Activated CD8-positive, alpha-beta T cell treated with anti-CD3 and anti-CD28 coated beads for 36 hours (primary cell): ENCODE results near the gene SEC23A. TPM values are rescaled to one million over a fixed set of nuclear protein-coding genes. Genes with fewer than 3 reads are reported as not detected.
A peak's percentile ranks its signal among the peaks of the same experiment; 100 is the strongest.
"Not testable (repeated sequence)": the region's sequence is repeated elsewhere in the genome, so short reads cannot be mapped to it uniquely, and the experiment has no call there.

Experiments
- ATAC-seq: fragments of 200-7000 bp; cut with Tn5 transposase; one replicate; pipeline ENCODE4 v1.10.0; 2021; ENCODE audit warnings: mild to moderate bottlenecking, moderate library complexity
- CTCF ChIA-PET: fragments of 350-600 bp; sonication (Branson Sonifier 250); formaldehyde crosslinking; loops from one replicate; lab custom pipeline; 2021; ENCODE audit warnings: antibody characterized with exemption; lab: Charles Lee
- POLR2A ChIA-PET: fragments of 350-600 bp; sonication (Branson Sonifier 250); formaldehyde crosslinking; loops from one replicate; lab custom pipeline; 2021; ENCODE audit warnings: antibody characterized with exemption; lab: Charles Lee
- DNase-seq: peaks from one replicate; pipeline ENCODE4 v3.0.0-alpha.2; 2020
- H3K27ac Mint-ChIP-seq: one replicate; pipeline ENCODE4 v1.8.0; 2021; ENCODE audit warnings: mild to moderate bottlenecking, mixed read lengths
- H3K27me3 Mint-ChIP-seq: one replicate; pipeline ENCODE4 v1.8.0; 2021; ENCODE audit warnings: mixed read lengths
- H3K36me3 Mint-ChIP-seq: one replicate; pipeline ENCODE4 v1.8.0; 2021; ENCODE audit warnings: low read depth, mixed read lengths
- H3K4me1 Mint-ChIP-seq: one replicate; pipeline ENCODE4 v1.8.0; 2021; ENCODE audit warnings: low read depth, mixed read lengths
- H3K4me3 Mint-ChIP-seq: one replicate; pipeline ENCODE4 v1.8.0; 2021; ENCODE audit warnings: mild to moderate bottlenecking, moderate library complexity, mixed read lengths
- H3K9me3 Mint-ChIP-seq: one replicate; pipeline ENCODE4 v1.8.0; 2021; ENCODE audit warnings: mixed read lengths
- intact Hi-C: fragments of 100-400 bp; cut with micrococcal nuclease; formaldehyde crosslinking; loops from one replicate; pipeline ENCODE4 v1.10.0; 2022
- total RNA-seq, 2 experiments: library from RNA; stranded (reverse); gene quantifications; one replicate each; pipeline ENCODE4 v1.2.3, GENCODE V29; 2021
- TF ChIP-seq, protein P1 (sequence below): fragments of 200-600 bp; IDR thresholded peaks from one replicate; pipeline ENCODE4 v1.8.0; 2022; ENCODE audit warnings: antibody characterized with exemption, mild to moderate bottlenecking

Gene SEC23A
- total RNA-seq, 2 experiments from 2014 or later = 45.4 to 45.6 TPM

- POLR2A ChIA-PET = no interaction called here
- no peaks in the 10 kb centered on the region for H3K4me1 Mint-ChIP-seq
- ATAC-seq = no peak
- no peaks in the 10 kb centered on the region for H3K36me3 Mint-ChIP-seq
- no peaks in the 10 kb centered on the region for H3K27me3 Mint-ChIP-seq
- CTCF ChIA-PET = interaction anchor here (0.5 to 2.3 kb wide), 28 partner anchors 9 to 1113 kb away, joined by 3 to 16 read pairs (median 4); no protein-coding TSS in a partner anchor
- peak; percentile 43 for DNase-seq
- intact Hi-C loops = loop anchor here (2.0 kb wide), 1 partner anchor 293 kb away; no protein-coding TSS in a partner anchor
- no peak overlapping the region for H3K27ac Mint-ChIP-seq
- TF ChIP-seq, protein P1, sequence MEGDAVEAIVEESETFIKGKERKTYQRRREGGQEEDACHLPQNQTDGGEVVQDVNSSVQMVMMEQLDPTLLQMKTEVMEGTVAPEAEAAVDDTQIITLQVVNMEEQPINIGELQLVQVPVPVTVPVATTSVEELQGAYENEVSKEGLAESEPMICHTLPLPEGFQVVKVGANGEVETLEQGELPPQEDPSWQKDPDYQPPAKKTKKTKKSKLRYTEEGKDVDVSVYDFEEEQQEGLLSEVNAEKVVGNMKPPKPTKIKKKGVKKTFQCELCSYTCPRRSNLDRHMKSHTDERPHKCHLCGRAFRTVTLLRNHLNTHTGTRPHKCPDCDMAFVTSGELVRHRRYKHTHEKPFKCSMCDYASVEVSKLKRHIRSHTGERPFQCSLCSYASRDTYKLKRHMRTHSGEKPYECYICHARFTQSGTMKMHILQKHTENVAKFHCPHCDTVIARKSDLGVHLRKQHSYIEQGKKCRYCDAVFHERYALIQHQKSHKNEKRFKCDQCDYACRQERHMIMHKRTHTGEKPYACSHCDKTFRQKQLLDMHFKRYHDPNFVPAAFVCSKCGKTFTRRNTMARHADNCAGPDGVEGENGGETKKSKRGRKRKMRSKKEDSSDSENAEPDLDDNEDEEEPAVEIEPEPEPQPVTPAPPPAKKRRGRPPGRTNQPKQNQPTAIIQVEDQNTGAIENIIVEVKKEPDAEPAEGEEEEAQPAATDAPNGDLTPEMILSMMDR = peak; percentile 77
- no peak overlapping the region for H3K4me3 Mint-ChIP-seq
- H3K9me3 Mint-ChIP-seq = no peaks in the 10 kb centered on the region
These were observed 87.6 kb downstream of the SEC23A start for GRCh38 chr14:39015360-39015961.

DNA sequence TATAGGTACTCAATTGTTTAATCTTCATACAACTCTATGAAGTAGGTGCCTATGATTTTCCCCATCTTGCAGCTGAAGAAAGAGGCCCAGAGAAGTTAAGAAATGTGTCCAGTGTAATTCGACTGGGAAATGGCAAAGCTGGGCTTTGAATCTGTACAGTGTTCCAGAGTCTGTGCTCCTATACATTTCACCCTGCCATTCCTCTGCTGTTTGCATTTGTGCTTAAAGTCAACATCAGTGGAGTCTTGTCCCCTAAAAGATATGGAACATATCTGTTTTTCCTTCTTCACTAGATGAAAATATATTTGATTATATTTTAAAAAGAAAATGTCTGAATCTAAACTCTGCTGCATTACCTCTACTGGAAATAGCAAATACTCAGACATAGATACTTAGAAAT lies 88.6 kb downstream of the SEC23A start:
- ATAC-seq = no peak
- TF ChIP-seq, protein P1 = no peak
- Mint-ChIP-seq H3K27ac (no peak overlapping the region), H3K9me3 (no peaks in the 10 kb centered on the region), H3K27me3 (no peaks in the 10 kb centered on the region), H3K4me3 (no peak overlapping the region), H3K4me1 (no peaks in the 10 kb centered on the region), H3K36me3 (no peaks in the 10 kb centered on the region)
- POLR2A ChIA-PET = no interaction called here
- no peak for DNase-seq
- intact Hi-C loops = loop anchor here (2.0 kb wide), 1 partner anchor 292 kb away; no protein-coding TSS in a partner anchor
- CTCF ChIA-PET = interaction anchor here (1.1 to 2.3 kb wide), 9 partner anchors 9 to 1112 kb away, joined by 3 to 16 read pairs (median 5); no protein-coding TSS in a partner anchor

GRCh38 chr14:39008965-39009364 lies 94.1 kb downstream of the SEC23A start:
- H3K27me3 Mint-ChIP-seq, H3K4me3 Mint-ChIP-seq, H3K4me1 Mint-ChIP-seq, DNase-seq, CTCF ChIA-PET, POLR2A ChIA-PET, H3K36me3 Mint-ChIP-seq, H3K27ac Mint-ChIP-seq, ATAC-seq, H3K9me3 Mint-ChIP-seq, intact Hi-C loops: not testable (repeated sequence)

DNA sequence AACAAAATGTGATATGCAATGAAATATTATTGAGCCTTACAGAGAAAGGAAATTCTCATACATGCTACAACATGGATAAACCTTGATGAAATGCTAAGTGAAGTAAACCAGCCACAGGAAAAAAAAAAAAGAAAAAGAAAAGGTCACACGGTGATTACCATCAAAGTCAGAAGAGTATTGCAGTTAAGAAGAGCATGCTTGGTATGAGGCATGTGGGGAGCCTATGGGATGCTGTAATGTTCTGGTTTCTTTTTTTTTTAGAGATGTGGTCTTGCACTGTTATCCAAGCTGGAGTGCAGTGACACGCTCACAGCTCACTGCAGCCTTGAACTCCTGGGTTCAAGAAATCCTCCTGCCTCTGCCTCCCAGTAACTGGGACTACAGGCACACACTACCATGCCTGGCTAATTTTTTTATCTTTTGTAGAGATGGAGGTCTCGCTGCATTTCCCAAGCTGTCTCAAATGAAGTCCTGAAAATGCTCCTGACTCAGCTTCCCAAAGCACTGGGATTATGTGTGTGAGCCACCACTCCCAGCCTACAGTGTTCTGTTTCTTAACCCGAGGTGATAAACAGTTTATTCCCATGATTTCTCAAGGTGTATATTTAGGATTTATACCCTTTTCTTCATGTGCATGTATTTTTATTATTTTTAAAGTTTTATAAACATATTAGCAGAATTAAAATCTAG lies 96.2 kb downstream of the SEC23A start:
- no peak overlapping the region for H3K27ac Mint-ChIP-seq
- H3K27me3 Mint-ChIP-seq = no peaks in the 10 kb centered on the region
- ChIA-PET CTCF (no interaction called here), POLR2A (no interaction called here)
- TF ChIP-seq, protein P1 = no peak
- DNase-seq = no peak
- no peak for ATAC-seq
- intact Hi-C loops = no loop called here
- no peaks in the 10 kb centered on the region for H3K4me1 Mint-ChIP-seq
- no peaks in the 10 kb centered on the region for H3K9me3 Mint-ChIP-seq
- no peaks in the 10 kb centered on the region for H3K36me3 Mint-ChIP-seq
- no peak overlapping the region for H3K4me3 Mint-ChIP-seq

DNA sequence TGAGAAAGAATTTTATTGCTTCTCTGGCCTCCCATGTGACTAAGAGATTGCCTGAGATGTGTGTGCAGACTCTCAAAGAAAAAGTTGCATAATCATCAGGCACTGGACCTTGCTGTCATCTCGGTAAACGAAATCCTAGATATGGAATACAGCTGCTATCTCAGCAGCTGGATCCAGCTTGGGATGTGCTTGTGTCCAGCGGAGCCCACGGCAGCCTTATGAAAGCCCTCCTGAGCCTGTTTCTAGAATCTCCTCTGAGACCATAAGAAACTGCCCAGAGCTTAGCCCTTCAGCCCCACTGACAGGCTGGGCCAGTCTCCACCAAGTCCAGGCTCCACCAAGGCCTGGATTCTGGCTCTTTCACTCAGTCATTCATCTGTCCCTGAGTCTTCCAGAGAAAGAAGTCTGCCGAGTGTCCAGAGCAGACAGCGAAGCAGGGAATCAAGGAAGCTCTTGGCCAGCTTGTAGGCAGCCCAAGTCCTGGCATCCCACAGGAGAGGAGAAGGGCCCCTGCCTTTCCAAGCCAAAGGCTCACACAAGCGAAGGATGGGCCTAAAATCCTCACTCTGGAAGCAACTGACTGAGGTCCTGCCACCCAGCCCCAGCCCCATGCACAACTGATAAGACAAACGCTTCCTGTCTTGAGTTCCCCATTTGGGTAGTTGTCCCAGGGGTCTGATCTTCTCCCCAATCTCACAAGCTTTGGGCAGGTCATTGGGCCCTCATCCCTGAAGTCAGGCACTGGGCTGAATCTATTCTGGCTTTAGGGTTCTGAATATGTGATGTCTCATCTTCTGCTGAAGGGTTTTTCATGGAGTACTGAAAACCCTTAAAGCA lies 97.8 kb downstream of the SEC23A start:
- intact Hi-C loops = no loop called here
- H3K4me1 Mint-ChIP-seq = no peaks in the 10 kb centered on the region

More for the DNA sequence above, 97.8 kb downstream of the SEC23A start:
- no peak for ATAC-seq
- Mint-ChIP-seq H3K4me3 (no peak overlapping the region), H3K27me3 (no peaks in the 10 kb centered on the region), H3K36me3 (no peaks in the 10 kb centered on the region), H3K27ac (no peak overlapping the region), H3K9me3 (no peaks in the 10 kb centered on the region)
- ChIA-PET CTCF (interaction anchor here (1.3 kb wide), 1 partner anchor 10 kb away, joined by 10 read pairs; no protein-coding TSS in a partner anchor), POLR2A (no interaction called here)
- TF ChIP-seq, protein P1 = no peak
- no peak for DNase-seq
